Activated T-helper 9 cell treated with anti-CD3 and anti-CD28 coated beads, Interleukin-2, amount 50 U/mL, for 16 hours (primary cell): ENCODE results near the gene PPP1R16B.
A peak's percentile ranks its signal among the peaks of the same experiment; 100 is the strongest.
"Not testable (repeated sequence)": the region's sequence is repeated elsewhere in the genome, so short reads cannot be mapped to it uniquely, and the experiment has no call there.

Source experiments
- DNase-seq: peaks from one replicate; pipeline ENCODE4 v3.0.0-alpha.2; 2020; ENCODE audit warnings: low read depth

Gene PPP1R16B

DNA sequence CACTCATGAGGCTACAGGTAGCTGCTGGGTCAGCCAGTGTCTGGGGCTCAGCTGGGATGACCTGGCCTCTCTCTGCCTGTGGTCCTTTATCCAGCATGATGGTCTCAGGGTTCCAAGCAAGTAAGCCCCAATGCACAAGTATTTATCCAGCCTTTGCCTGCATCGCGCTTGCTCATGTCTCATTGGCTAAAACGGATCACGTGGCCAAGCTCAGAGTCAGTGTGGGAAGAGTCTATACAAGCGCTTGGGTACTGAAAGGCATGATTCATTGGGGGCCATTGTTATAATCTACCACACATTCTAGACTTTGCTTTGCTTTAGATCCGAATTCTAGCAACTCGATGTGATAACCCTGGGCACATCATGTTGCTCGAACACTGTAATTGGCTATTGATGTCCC, 48.3 kb downstream of the PPP1R16B start:
- no peak for DNase-seq

DNA sequence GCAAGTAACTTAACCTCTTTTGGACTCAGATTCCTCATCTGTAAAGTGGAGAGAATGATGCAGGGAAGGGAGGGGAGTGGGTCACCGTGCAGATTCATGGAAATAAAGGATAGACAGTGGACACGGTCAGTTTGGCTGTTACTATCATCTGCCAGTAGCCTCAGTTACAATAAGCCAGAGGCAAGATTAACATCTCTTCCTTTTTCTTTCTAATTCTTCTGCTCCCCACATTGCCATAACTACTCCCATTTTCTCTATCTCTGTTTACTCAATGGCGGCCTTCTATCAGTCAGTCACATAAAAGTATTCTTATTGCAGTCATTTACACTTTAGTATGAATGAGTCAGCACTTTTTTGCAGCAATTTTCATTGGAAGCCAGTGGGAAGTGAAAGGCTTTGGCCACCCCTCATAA, 49.2 kb downstream of the PPP1R16B start:
- no peak for DNase-seq

DNA sequence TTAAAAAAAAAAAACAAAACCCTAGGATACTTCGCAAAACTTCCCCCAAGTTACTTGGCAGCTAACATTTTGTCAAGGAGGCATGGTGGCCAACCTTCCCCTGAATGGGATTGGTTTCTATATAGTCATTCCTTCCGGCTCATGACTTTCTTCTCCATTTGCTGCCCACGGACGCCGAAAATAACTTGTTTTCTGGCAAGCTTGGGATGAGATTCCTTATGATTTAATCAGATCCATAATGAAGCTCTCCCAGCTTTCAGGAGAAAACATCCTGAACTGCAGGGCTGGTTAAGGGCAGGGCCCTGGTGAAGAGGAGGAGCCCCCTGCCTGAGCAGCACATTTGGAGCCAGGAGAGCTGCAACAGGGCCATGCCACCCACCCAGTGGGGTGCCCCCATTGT, 49.9 kb downstream of the PPP1R16B start:
- DNase-seq: no peak

- no peak for DNase-seq
Measured at GRCh38 chr20:38856570-38856969, 51.1 kb downstream of the PPP1R16B start.

- DNase-seq: no peak
Measured at GRCh38 chr20:38857703-38858102, 52.2 kb downstream of the PPP1R16B start.

DNA sequence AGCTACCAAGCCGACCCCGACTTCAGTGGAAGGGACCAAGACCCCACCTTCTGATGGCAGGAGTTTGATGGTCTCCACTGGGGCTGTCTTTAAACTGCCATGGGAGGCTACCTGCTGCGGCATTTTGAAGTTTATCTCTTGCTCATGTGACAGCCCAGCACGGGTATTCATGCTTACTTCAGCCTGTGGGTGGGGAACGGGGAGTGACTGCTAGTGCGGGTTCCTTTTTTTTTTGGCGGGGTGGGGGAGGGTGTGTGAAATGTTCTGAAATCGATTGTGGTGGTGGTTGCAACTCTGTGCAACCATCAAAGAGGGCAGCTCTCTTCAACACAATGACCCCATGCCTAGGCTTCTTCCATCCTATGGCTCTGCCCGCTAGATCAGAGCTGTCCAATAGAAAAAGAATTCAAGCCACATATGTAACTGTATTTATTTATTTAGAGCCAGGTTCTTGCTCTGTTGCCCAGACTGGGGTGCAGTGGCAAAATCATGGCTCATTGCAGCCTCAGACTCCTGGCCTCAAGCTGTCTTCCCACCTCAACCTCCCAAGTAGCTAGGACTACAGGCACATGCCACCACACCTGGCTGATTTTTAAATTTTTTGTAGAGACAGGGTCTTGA, 53.7 kb downstream of the PPP1R16B start:
- DNase-seq: no peak

DNA sequence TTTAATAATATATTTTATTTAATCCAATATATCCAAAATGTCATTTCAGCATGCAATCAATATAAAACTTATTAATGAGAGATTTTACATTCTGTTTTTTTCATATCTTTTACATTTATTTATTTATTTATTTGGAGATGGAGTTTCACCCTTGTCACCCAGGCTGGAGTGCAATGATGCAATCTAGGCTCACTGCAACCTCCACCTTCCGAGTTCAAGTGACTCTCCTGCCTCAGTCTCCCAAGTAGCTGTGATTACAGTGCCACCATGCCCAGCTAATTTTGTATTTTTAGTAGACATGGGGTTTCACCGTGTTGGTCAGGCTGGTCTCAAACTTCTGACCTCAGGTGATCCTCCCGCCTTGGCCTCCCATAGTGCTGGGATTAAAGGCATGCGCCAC, 54.4 kb downstream of the PPP1R16B start:
- DNase-seq: not testable (repeated sequence)

DNA sequence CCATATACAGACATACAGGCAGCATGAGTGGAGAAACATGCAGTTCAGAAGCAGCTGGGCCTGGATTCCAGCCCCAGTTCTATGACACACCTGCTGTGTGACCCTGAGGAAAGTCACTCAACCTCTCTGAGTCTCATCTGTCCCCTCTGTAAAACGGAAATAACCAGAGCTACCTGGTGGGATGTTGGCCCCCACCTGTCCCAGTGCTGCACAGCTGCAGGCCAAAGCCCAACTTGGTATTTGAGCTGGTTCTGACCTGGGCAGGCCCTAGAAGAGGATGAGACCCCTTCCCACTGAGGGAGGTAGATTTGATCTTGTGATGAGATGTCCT, 55.5 kb downstream of the PPP1R16B start:
- DNase-seq: no peak

GRCh38 chr20:38862226-38862625, 56.7 kb downstream of the PPP1R16B start:
- DNase-seq: no peak

- DNase-seq: peak; percentile 49
Measured at GRCh38 chr20:38863024-38863851, 57.7 kb downstream of the PPP1R16B start.

DNA sequence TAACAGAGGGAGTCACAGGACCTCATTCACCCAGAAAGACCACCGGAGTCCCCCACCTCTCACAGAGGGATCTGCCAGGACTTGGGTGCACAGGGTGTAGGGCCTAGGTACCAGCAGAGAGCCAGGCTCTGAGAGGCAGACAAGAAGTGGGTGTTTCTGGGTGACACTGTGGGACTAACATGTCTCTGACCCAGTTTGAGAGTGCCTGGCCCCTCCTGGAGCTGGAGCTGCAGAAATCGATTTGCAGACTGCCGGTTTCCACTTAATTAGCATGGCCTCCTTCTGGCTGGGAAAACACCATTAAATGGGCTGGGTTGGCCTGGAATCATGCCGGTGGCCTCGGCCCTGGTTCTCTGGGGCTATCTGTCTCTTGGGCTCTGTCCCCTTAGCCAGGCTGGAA, 59.2 kb downstream of the PPP1R16B start:
- DNase-seq: no peak

GRCh38 chr20:38866265-38867061, 61.0 kb downstream of the PPP1R16B start:
- no peak for DNase-seq

DNA sequence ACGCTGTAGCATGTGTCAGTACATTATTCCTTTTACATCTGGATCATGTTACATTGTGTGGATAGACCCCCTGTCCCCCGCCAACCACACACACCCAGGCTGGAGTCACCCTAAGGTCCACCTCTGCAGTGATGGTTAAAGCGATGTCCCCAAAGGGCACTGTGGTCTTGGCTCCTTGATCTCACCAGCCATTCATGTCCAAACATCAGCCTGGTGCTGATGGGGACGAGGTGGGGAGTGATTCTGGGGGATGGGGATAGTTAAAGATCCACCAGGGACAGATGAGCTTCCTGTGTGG, 61.5 kb downstream of the PPP1R16B start:
- no peak for DNase-seq

DNA sequence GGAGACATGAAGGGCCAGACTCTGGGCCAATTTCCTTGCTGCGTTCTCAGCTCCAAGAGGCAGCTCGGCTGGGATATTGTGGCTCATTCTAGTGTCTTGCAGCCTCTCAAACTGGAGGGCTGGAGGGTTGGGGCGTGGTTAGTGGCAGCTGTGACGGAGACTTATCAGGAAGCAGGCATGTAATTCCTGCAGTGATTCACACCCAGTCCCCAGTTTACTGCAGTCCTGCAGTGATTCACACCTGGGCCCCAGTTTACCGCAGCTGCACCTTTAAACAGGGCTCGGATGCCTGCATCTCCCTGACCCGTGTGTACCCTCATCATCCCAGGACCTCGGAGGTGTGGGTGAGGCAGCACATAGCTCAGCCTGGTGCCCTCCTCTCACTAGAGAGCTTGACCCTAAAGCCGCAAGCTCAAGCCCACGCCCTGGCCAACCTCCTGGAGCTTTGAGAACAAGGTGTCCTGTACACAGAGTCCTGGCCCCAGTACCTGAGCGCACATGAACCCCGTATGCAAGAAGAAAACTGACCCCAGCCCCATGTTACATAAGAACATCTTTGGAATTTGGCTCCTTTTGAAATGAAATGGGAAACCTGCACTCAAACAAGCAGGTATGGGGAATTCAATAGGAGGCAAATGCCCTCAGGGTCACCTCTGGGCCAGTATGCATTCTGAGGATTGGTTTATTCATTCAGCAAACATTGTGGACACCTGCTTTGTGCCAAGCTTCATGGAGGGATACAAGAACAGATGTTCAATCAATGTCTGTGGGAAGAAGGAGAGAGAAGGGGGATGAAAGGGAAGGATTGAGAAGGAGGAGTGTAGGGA, 65.4 kb downstream of the PPP1R16B start:
- peak; percentile 35 for DNase-seq

DNA sequence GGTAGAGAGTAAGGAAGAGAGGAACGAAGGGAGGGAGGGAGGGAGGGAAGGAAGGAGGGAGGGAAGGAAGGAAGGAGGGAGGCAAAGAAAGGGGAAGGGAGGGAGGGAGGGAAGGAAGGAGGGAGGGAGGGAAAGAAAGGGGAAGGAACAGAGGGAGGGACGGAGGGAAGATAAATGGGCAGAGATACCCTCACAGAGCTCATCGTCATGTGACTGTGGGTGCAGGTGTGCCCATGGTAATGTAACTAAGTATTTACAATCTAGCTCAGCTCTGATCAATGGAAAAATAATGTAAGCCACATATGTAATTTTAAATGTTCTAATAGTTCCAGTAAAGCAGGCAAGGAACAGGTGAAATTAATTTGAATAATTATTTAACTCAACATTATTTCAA, 66.1 kb downstream of the PPP1R16B start:
- DNase-seq: no peak

GRCh38 chr20:38872036-38872435, 66.5 kb downstream of the PPP1R16B start:
- no peak for DNase-seq

- DNase-seq: no peak
Measured at GRCh38 chr20:38872491-38873049, 67.1 kb downstream of the PPP1R16B start.

- peak; percentile 74 for DNase-seq
Measured at GRCh38 chr20:38873050-38873581, 67.6 kb downstream of the PPP1R16B start.

- no peak for DNase-seq
Measured at GRCh38 chr20:38874460-38875174, 69.1 kb downstream of the PPP1R16B start.

- DNase-seq: peak; percentile 23
Measured at GRCh38 chr20:38875175-38875993, 69.9 kb downstream of the PPP1R16B start.
